MM.1S (cell line): ENCODE results near the gene FAM229A.

Source experiments
- CTCF ChIP-seq: fragments of 300-600 bp; sonication (generic); IDR thresholded peaks from 2 replicates; pipeline ENCODE4 v1.5.1; 2016; ENCODE audit warnings: antibody characterized with exemption, low read length, mixed read lengths
- EZH2 ChIP-seq: fragments of 300-600 bp; sonication (generic); optimal IDR thresholded peaks from 2 replicates; pipeline ENCODE3; 2017; ENCODE audit warnings: low read depth, mild to moderate bottlenecking, antibody characterized with exemption, low read length, mixed read lengths

GRCh38 chr1:32373996-32374592 lies 11.8 kb upstream of the FAM229A start:
- TF ChIP-seq EZH2 (no peak), CTCF (no peak)
